Measurements from ENCODE around the gene C1QA. TPM values are rescaled to one million over a fixed set of nuclear protein-coding genes. Genes with fewer than 3 reads are reported as not detected.

C1QA gene
- total RNA-seq, 1 donor from 2014 or later = 935 TPM

- H3K36me3 ChIP-seq = no peaks in the 10 kb centered on the region
- no peaks in the 10 kb centered on the region for H3K9me3 ChIP-seq
- ATAC-seq = no peak
- no peak overlapping the region for H3K27ac ChIP-seq
- no peak for TF ChIP-seq CTCF (IDR thresholded peaks at IDR 0.05)
- peaks cover 22% of the 10 kb centered on the region for H3K27me3 ChIP-seq (ENCODE audit: low read depth)
- H3K4me3 ChIP-seq = no peak overlapping the region
- intact Hi-C loops (cut with DNase I) = no loop called here
- H3K4me1 ChIP-seq = no peaks in the 10 kb centered on the region
- no peak for DNase-seq
Observed at GRCh38 chr1:22681556-22682276, 45.3 kb downstream of the C1QA start.

DNA sequence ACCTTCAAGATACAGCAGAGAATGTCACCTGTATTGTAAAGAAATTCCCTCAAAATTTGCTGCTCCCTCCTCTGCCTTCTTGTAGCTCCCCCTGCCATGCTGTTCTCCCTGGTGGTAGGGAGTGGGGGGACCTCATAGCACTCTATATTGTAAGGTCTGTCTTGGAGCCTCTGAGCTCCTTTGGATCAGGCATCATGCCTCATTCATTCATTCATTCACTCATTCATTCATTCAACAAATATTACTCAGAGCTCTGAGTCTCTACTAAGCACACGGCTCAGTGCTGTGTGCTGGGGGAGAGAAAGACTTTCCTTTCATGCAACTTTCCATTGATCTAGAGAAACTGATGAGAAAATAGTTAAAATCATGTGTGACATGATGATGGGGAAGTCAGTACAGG is 47.1 kb downstream of the C1QA start:
- H3K27me3 ChIP-seq (ENCODE audit: low read depth) = peaks cover 17% of the 10 kb centered on the region
- DNase-seq = no peak
- no peak overlapping the region for H3K4me3 ChIP-seq
- H3K9me3 ChIP-seq = no peaks in the 10 kb centered on the region
- H3K27ac ChIP-seq = no peak overlapping the region
- ATAC-seq = no peak
- H3K36me3 ChIP-seq = no peaks in the 10 kb centered on the region
- intact Hi-C loops (cut with DNase I) = no loop called here
- H3K4me1 ChIP-seq = no peaks in the 10 kb centered on the region
- TF ChIP-seq CTCF (IDR thresholded peaks at IDR 0.05) = no peak

- Histone ChIP-seq H3K9me3 (no peaks in the 10 kb centered on the region), H3K4me3 (no peak overlapping the region), H3K4me1 (no peaks in the 10 kb centered on the region), H3K27ac (no peak overlapping the region), H3K36me3 (no peaks in the 10 kb centered on the region), H3K27me3 (ENCODE audit: low read depth) (peaks cover 25% of the 10 kb centered on the region)
- ATAC-seq (peak in 1 of 2 donors; percentile 16), DNase-seq (no peak)
- intact Hi-C loops (cut with DNase I) = no loop called here
- no peak for TF ChIP-seq CTCF (IDR thresholded peaks at IDR 0.05)
Observed at GRCh38 chr1:22685591-22686059, 49.2 kb downstream of the C1QA start.

DNA sequence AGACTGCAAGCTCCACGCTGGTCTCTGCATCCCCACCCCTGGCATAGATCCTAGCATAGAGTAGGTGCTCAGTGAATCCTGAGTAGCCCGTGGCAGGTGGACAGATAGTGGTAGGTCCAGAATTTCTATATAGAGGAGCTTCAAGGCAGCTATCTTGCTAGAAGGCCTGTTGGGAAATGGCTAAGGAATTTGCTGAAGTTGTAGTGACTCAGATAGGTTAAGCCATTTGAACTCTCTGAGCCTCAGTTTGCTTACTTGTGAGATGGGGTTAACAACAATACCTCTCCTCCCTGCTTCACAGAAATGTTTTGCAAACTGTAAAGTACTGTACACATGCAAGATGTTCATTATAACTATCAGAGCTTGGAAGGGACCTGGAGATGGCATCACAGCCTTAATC is 50.8 kb downstream of the C1QA start:
- no peaks in the 10 kb centered on the region for H3K9me3 ChIP-seq
- ATAC-seq = no peak
- H3K4me1 ChIP-seq = no peaks in the 10 kb centered on the region
- peaks cover 25% of the 10 kb centered on the region for H3K27me3 ChIP-seq (ENCODE audit: low read depth)
- H3K36me3 ChIP-seq = no peaks in the 10 kb centered on the region
- H3K4me3 ChIP-seq = no peak overlapping the region
- no peak for TF ChIP-seq CTCF (IDR thresholded peaks at IDR 0.05)
- no peak for DNase-seq
- intact Hi-C loops (cut with DNase I) = no loop called here
- no peak overlapping the region for H3K27ac ChIP-seq

- H3K36me3 ChIP-seq = no peaks in the 10 kb centered on the region
- no peak for ATAC-seq
- no peak overlapping the region for H3K4me3 ChIP-seq
- H3K9me3 ChIP-seq = no peaks in the 10 kb centered on the region
- no peak overlapping the region for H3K27ac ChIP-seq
- no peak for DNase-seq
- peaks cover 25% of the 10 kb centered on the region for H3K27me3 ChIP-seq (ENCODE audit: low read depth)
- no peak for TF ChIP-seq CTCF (IDR thresholded peaks at IDR 0.05)
- no peaks in the 10 kb centered on the region for H3K4me1 ChIP-seq
- intact Hi-C loops (cut with DNase I) = no loop called here
Observed at GRCh38 chr1:22688466-22688865, 52.0 kb downstream of the C1QA start.

Small RNA genes lying within 50 kb of the gene (microRNA-seq; reads per million reads assigned to microRNA genes)
- gene MIR6127 (ENCODE audit: borderline number of aligned reads) = not detected

Other genes with a start within 250 kb of the C1QA start
- gene ZBTB40, start 184.8 kb upstream of the C1QA start, total RNA-seq = 25.3 TPM
- gene EPHA8, start 73.1 kb upstream of the C1QA start, total RNA-seq = not detected
- 800 TPM for gene C1QC, start 7.0 kb downstream of the C1QA start, total RNA-seq
- 1,524 TPM for gene C1QB, start 16.6 kb downstream of the C1QA start, total RNA-seq
- gene EPHB2, start 74.2 kb downstream of the C1QA start, total RNA-seq = 5.0 TPM